NCI-H2227 treated with DMSO at 0.1 percent for 48 hours (cell line): ENCODE results near the gene KCNJ12.

Experiments
- DNase-seq: peaks from one replicate; lab custom pipeline; 2025; lab: John Stamatoyannopoulos, UW

The KCNJ12 gene

GRCh38 chr17:21368545-21369246 lies 7.5 kb upstream of the KCNJ12 start:
- no peak for DNase-seq

GRCh38 chr17:21369395-21369794 lies 6.8 kb upstream of the KCNJ12 start:
- DNase-seq, result no peak

GRCh38 chr17:21370430-21370829 lies 5.7 kb upstream of the KCNJ12 start:
- DNase-seq, result peak; percentile 79

- DNase-seq, result no peak
These were observed 4.6 kb upstream of the KCNJ12 start for GRCh38 chr17:21371511-21372081.

GRCh38 chr17:21372256-21372954 lies 3.8 kb upstream of the KCNJ12 start:
- no peak for DNase-seq

- no peak for DNase-seq
These were observed 3.1 kb upstream of the KCNJ12 start for GRCh38 chr17:21373036-21373435.

GRCh38 chr17:21373696-21374440 lies 2.3 kb upstream of the KCNJ12 start:
- no peak for DNase-seq

- no peak for DNase-seq
These were observed 1.6 kb upstream of the KCNJ12 start for GRCh38 chr17:21374441-21375161.

- no peak for DNase-seq
These were observed 996 bp upstream of the KCNJ12 start for GRCh38 chr17:21375162-21375560.

- no peak for DNase-seq
These were observed 438 bp upstream of the KCNJ12 start for GRCh38 chr17:21375757-21376080.

GRCh38 chr17:21376759-21377690 lies 868 bp downstream of the KCNJ12 start:
- DNase-seq, result no peak

GRCh38 chr17:21377705-21378396 lies 1.7 kb downstream of the KCNJ12 start:
- DNase-seq, result no peak

GRCh38 chr17:21378553-21378952 lies 2.4 kb downstream of the KCNJ12 start:
- no peak for DNase-seq

GRCh38 chr17:21379080-21379711 lies 3.0 kb downstream of the KCNJ12 start:
- no peak for DNase-seq

GRCh38 chr17:21380659-21381058 lies 4.5 kb downstream of the KCNJ12 start:
- no peak for DNase-seq

GRCh38 chr17:21381076-21381706 lies 5.0 kb downstream of the KCNJ12 start:
- DNase-seq, result no peak

GRCh38 chr17:21382560-21383495 lies 6.7 kb downstream of the KCNJ12 start:
- no peak for DNase-seq

- no peak for DNase-seq
These were observed 9.2 kb downstream of the KCNJ12 start for GRCh38 chr17:21385281-21385845.
